H9 (cell line): Measurements from ENCODE around the gene MRPL28. TPM values are rescaled to one million over a fixed set of nuclear protein-coding genes. Genes with fewer than 3 reads are reported as not detected.

ENCODE experiments used
- DNase-seq: peaks from one replicate; pipeline ENCODE4 v3.0.0-alpha.2; 2017
- H2AFZ ChIP-seq: one replicate; pipeline ENCODE4 v1.6.1; 2013; ENCODE audit warnings: mild to moderate bottlenecking, low read length, control low read depth, moderate library complexity
- H2AK5ac ChIP-seq: 2 replicates; pipeline ENCODE4 v1.6.1; 2013; ENCODE audit warnings: low read length, control low read depth, mixed read lengths; ENCODE audit not compliant: insufficient read length
- H2BK120ac ChIP-seq: one replicate; pipeline ENCODE4 v1.6.1; 2013; ENCODE audit warnings: low read depth, mild to moderate bottlenecking, low read length, control low read depth, inconsistent platforms; ENCODE audit not compliant: poor library complexity, severe bottlenecking
- H2BK12ac ChIP-seq: 2 replicates; pipeline ENCODE4 v1.6.1; 2013; ENCODE audit warnings: low read length, control low read depth, mixed read lengths, low read depth; ENCODE audit not compliant: insufficient read length
- H2BK15ac ChIP-seq: 2 replicates; pipeline ENCODE4 v1.6.1; 2013; ENCODE audit warnings: low read depth, low read length, control low read depth
- H2BK20ac ChIP-seq: one replicate; pipeline ENCODE4 v1.6.1; 2013; ENCODE audit warnings: low read depth, mild to moderate bottlenecking, low read length, control low read depth, inconsistent platforms; ENCODE audit not compliant: poor library complexity, severe bottlenecking
- H2BK5ac ChIP-seq: 2 replicates; pipeline ENCODE4 v1.6.1; 2013; ENCODE audit warnings: low read length, control low read depth, mixed read lengths; ENCODE audit not compliant: insufficient read length
- H3K14ac ChIP-seq: 2 replicates; pipeline ENCODE4 v1.6.1; 2013; ENCODE audit warnings: low read length, control low read depth; ENCODE audit not compliant: insufficient read depth
- H3K18ac ChIP-seq: 2 replicates; pipeline ENCODE4 v1.6.1; 2013; ENCODE audit warnings: low read depth, mild to moderate bottlenecking, mixed read lengths, low read length, control low read depth; ENCODE audit not compliant: insufficient read length
- H3K23ac ChIP-seq: 2 replicates; pipeline ENCODE4 v1.6.1; 2013; ENCODE audit warnings: low read length, control low read depth, mixed read lengths, low read depth; ENCODE audit not compliant: insufficient read length
- H3K23me2 ChIP-seq: 2 replicates; pipeline ENCODE4 v1.6.1; 2013; ENCODE audit warnings: low read depth, mild to moderate bottlenecking, mixed read lengths, low read length, control low read depth; ENCODE audit not compliant: insufficient read length, poor library complexity, severe bottlenecking
- H3K27ac ChIP-seq: 2 replicates; pipeline ENCODE4 v1.5.1; 2013; ENCODE audit warnings: low read length, control low read depth, mixed read lengths, low read depth; ENCODE audit not compliant: insufficient read length
- H3K27me3 ChIP-seq: 2 replicates; pipeline ENCODE4 v1.6.1; 2013; ENCODE audit warnings: low read length, control low read depth, inconsistent platforms; ENCODE audit not compliant: insufficient read depth
- H3K4ac ChIP-seq: 2 replicates; pipeline ENCODE4 v1.6.1; 2013; ENCODE audit warnings: low read depth, mild to moderate bottlenecking, control low read depth, inconsistent platforms, low read length, moderate library complexity
- H3K4me1 ChIP-seq: 2 replicates; pipeline ENCODE4 v1.6.1; 2013; ENCODE audit warnings: low read length, control low read depth, inconsistent platforms; ENCODE audit not compliant: insufficient read depth
- H3K4me2 ChIP-seq: 2 replicates; pipeline ENCODE4 v1.6.1; 2013; ENCODE audit warnings: low read length, control low read depth, mixed read lengths; ENCODE audit not compliant: insufficient read length, insufficient read depth
- H3K56ac ChIP-seq: 2 replicates; pipeline ENCODE4 v1.6.1; 2013; ENCODE audit warnings: low read depth, mild to moderate bottlenecking, mixed read lengths, low read length, control low read depth; ENCODE audit not compliant: insufficient read length
- H3K79me1 ChIP-seq: 2 replicates; pipeline ENCODE4 v1.6.1; 2013; ENCODE audit warnings: low read depth, mild to moderate bottlenecking, moderate library complexity, low read length, control low read depth, inconsistent platforms; ENCODE audit not compliant: insufficient read depth, poor library complexity, severe bottlenecking
- H3K79me2 ChIP-seq: 2 replicates; pipeline ENCODE4 v1.6.1; 2013; ENCODE audit warnings: low read length, control low read depth, inconsistent platforms; ENCODE audit not compliant: insufficient read depth
- H3K9ac ChIP-seq: 2 replicates; pipeline ENCODE4 v1.6.1; 2013; ENCODE audit warnings: low read length, control low read depth, mixed read lengths; ENCODE audit not compliant: insufficient read length; ENCODE audit errors: extremely low read depth
- H3K9me3 ChIP-seq: one replicate; pipeline ENCODE4 v1.6.1; 2013; ENCODE audit warnings: low read depth, low read length, inconsistent platforms; ENCODE audit not compliant: control insufficient read depth
- H3T11ph ChIP-seq: one replicate; pipeline ENCODE4 v1.6.1; 2013; ENCODE audit warnings: mild to moderate bottlenecking, low read length, control low read depth, inconsistent platforms
- H4K20me1 ChIP-seq: one replicate; pipeline ENCODE4 v1.6.1; 2013; ENCODE audit not compliant: control insufficient read depth, insufficient read length, insufficient read depth
- H4K5ac ChIP-seq: 2 replicates; pipeline ENCODE4 v1.6.1; 2013; ENCODE audit warnings: low read depth, mild to moderate bottlenecking, mixed read lengths, low read length, control low read depth; ENCODE audit not compliant: insufficient read length
- H4K8ac ChIP-seq: replicated peaks from 2 replicates; pipeline ENCODE4 v1.6.1; 2013; ENCODE audit warnings: low read length, control low read depth, mixed read lengths, low read depth; ENCODE audit not compliant: insufficient read length
- H4K91ac ChIP-seq: 2 replicates; pipeline ENCODE4 v1.6.1; 2013; ENCODE audit warnings: low read depth, mild to moderate bottlenecking, moderate library complexity, mixed read lengths, low read length, control low read depth; ENCODE audit not compliant: insufficient read length
- H3K27ac Mint-ChIP-seq, 3 experiments: 2 replicates in 2 of 3; 3 replicates in 1 of 3; pipeline ENCODE4 v1.8.0; 2020 to 2021; ENCODE audit warnings: mixed read lengths in 3 of 3, mild to moderate bottlenecking in 1 of 3, moderate library complexity in 1 of 3
- H3K27me3 Mint-ChIP-seq: 2 replicates; pipeline ENCODE4 v1.8.0; 2021; ENCODE audit warnings: low read depth, mild to moderate bottlenecking, moderate library complexity, mixed read lengths
- H3K36me3 Mint-ChIP-seq, 3 experiments: 2 replicates in 2 of 3; 3 replicates in 1 of 3; pipeline ENCODE4 v1.8.0; 2020 to 2021; ENCODE audit warnings: low read depth in 3 of 3, mixed read lengths in 3 of 3; ENCODE audit not compliant: insufficient read depth in 1 of 3
- H3K4me1 Mint-ChIP-seq, 2 experiments: 2 replicates each; pipeline ENCODE4 v1.8.0; 2020; ENCODE audit warnings: mixed read lengths in 2 of 2
- H3K4me3 Mint-ChIP-seq, 2 experiments: 2 replicates in 1 of 2; 3 replicates in 1 of 2; pipeline ENCODE4 v1.8.0; 2020 to 2021; ENCODE audit warnings: mild to moderate bottlenecking in 2 of 2, mixed read lengths in 2 of 2, moderate library complexity in 1 of 2
- H3K9me3 Mint-ChIP-seq, 2 experiments: 2 replicates in 1 of 2; 3 replicates in 1 of 2; pipeline ENCODE4 v1.8.0; 2020; ENCODE audit warnings: mild to moderate bottlenecking in 2 of 2, mixed read lengths in 2 of 2, moderate library complexity in 1 of 2
- WGBS: extraction: QIAGEN DNeasy Blood & Tissue Kit; methylation state at CpG from one replicate; pipeline ENCODE4 v1.1.7; 2013; ENCODE audit warnings: missing lambda C conversion rate, low lambda C conversion rate, mixed read lengths; ENCODE audit not compliant: insufficient read length; ENCODE audit errors: extremely low coverage; 5-methylcytosine and 5-hydroxymethylcytosine counted together
- total RNA-seq: library from RNA; stranded (reverse); gene quantifications from 2 replicates; pipeline ENCODE4 v1.2.1, GENCODE V29; 2021
- TF ChIP-seq, protein P1 (sequence below): fragments of 200-600 bp; sonication (generic); conservative IDR thresholded peaks from 3 replicates; pipeline ENCODE4 v1.8.0; 2021; ENCODE audit warnings: antibody characterized with exemption, mild to moderate bottlenecking

MRPL28 gene
- total RNA-seq, 1 experiment from 2014 or later: 154 TPM

DNA sequence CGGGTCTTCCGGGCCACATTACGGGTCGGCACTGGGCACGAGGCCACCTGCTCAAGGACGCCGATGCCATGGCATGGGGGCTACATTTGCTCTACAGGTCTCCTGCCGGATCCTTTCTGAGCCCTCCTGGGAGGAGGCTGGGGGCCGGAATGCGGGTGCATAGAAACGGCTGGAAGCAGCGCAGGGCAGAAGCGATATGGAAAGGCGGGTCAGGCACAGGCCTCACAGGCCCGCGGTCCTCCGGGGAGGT, 46.2 kb downstream of the MRPL28 start:
- no peaks in the 10 kb centered on the region for H3K9me3 Mint-ChIP-seq
- no peak overlapping the region for H2BK5ac ChIP-seq
- no peak overlapping the region for H2AFZ ChIP-seq
- H3K23ac ChIP-seq: no peak overlapping the region
- no peaks in the 10 kb centered on the region for H3K23me2 ChIP-seq
- no peak overlapping the region for H3K14ac ChIP-seq
- no peaks in the 10 kb centered on the region for H3K9me3 ChIP-seq
- H4K5ac ChIP-seq: no peak overlapping the region
- no peak overlapping the region for H3K4me2 ChIP-seq
- H2BK12ac ChIP-seq: no peak overlapping the region
- no peak overlapping the region for H2AK5ac ChIP-seq
- TF ChIP-seq, protein P1, sequence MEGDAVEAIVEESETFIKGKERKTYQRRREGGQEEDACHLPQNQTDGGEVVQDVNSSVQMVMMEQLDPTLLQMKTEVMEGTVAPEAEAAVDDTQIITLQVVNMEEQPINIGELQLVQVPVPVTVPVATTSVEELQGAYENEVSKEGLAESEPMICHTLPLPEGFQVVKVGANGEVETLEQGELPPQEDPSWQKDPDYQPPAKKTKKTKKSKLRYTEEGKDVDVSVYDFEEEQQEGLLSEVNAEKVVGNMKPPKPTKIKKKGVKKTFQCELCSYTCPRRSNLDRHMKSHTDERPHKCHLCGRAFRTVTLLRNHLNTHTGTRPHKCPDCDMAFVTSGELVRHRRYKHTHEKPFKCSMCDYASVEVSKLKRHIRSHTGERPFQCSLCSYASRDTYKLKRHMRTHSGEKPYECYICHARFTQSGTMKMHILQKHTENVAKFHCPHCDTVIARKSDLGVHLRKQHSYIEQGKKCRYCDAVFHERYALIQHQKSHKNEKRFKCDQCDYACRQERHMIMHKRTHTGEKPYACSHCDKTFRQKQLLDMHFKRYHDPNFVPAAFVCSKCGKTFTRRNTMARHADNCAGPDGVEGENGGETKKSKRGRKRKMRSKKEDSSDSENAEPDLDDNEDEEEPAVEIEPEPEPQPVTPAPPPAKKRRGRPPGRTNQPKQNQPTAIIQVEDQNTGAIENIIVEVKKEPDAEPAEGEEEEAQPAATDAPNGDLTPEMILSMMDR: no peak
- H2BK120ac ChIP-seq: no peak overlapping the region
- H2BK20ac ChIP-seq: no peak overlapping the region
- no peak overlapping the region for H3K4me3 Mint-ChIP-seq
- H3K27me3 Mint-ChIP-seq: no peaks in the 10 kb centered on the region
- H3K56ac ChIP-seq: no peak overlapping the region
- peak overlapping the region in 1 of 3 experiments; percentile 80; a peak in 1 of 7 replicates for H3K27ac Mint-ChIP-seq
- H3K79me1 ChIP-seq: peaks cover 10% of the 10 kb centered on the region
- H3K18ac ChIP-seq: no peak overlapping the region
- H3T11ph ChIP-seq: no peak overlapping the region
- H3K4ac ChIP-seq: no peak overlapping the region; the same call in 1 of the 2 replicates
- peaks cover 22 to 28% of the 10 kb centered on the region in 2 experiments for H3K4me1 Mint-ChIP-seq
- no peak overlapping the region for H3K27ac ChIP-seq
- H2BK15ac ChIP-seq: no peak overlapping the region
- H3K9ac ChIP-seq: no peak overlapping the region
- H3K79me2 ChIP-seq: peaks cover 4% of the 10 kb centered on the region; the same call in 1 of the 2 replicates
- no peaks in the 10 kb centered on the region for H3K27me3 ChIP-seq
- no peaks in the 10 kb centered on the region for H4K20me1 ChIP-seq
- DNase-seq: no peak
- peaks cover 0 to 9% (median under 1%) of the 10 kb centered on the region in 3 experiments; a peak in 6 of 7 replicates for H3K36me3 Mint-ChIP-seq
- H4K91ac ChIP-seq: no peak overlapping the region
- H4K8ac ChIP-seq: no peak overlapping the region
- no CpG with 5 or more reads among the region's 17 CpGs for WGBS
- no peaks in the 10 kb centered on the region for H3K4me1 ChIP-seq
